HG03432 (cell line): ENCODE measurements around the gene EGLN3.

Experiments
- ATAC-seq: cut with Tn5 transposase; IDR thresholded peaks from one replicate; pipeline ENCODE4 v1.9.1; 2021; ENCODE audit warnings: mild to moderate bottlenecking, moderate library complexity; ENCODE audit not compliant: unreplicated experiment

EGLN3 gene

GRCh38 chr14:33876274-33876673 is 74.6 kb downstream of the EGLN3 start:
- ATAC-seq = no peak
